ENCODE measurements around the gene SMIM35. TPM values are rescaled to one million over a fixed set of nuclear protein-coding genes. Genes with fewer than 3 reads are reported as not detected.

Gene SMIM35
- total and polyA plus RNA-seq, 9 donors, result under 0.01 to 0.47 (median 0.08) TPM

DNA sequence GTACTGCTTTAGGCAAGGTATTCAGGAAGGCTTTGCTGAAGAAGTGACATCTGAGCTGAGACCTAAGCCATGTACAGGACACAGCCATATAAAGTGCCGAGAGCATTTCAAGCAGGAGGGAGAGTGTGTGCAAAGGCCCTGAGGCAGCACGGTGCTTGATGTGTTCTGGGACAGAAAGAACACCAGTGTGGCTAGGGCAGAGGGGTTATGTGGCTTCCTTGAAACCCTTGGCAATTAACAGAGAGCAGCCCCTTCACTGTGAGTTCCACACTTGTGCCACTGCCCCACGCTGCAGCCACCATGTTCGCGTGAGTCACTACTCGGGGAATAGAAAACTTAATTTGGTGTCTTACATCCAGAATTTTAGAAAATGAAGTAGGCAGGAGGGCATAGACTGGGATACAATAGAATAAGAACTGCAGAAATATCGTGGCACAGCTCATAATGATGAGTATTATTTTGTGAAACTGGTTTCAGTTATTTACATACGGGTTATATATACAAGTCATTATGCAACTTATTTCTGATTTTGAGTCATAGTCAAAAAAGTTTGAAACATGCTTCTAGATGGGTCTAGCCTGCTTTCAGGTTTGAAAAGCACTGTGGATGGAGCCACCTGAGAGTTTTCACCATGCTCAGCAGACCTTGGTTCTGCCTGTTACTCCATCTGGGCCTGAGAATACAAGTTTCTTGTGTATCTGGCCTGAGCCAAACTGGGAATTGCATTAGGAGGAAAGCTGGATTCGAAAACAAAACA, 88.8 kb downstream of the SMIM35 start:
- Histone ChIP-seq H3K27ac (ENCODE audit: low read length) (no peak overlapping the region), H3K4me1 (ENCODE audit: control insufficient read depth, insufficient read depth, low read length) (peaks cover 10% of the 10 kb centered on the region), H3K4me3 (ENCODE audit: low read length) (no peak overlapping the region), H3K27me3 (ENCODE audit: control insufficient read depth, insufficient read depth, low read length) (no peaks in the 10 kb centered on the region), H3K9me3 (replicated peaks; ENCODE audit: control insufficient read depth, low read depth, low read length) (no peaks in the 10 kb centered on the region), H3K36me3 (ENCODE audit: control insufficient read depth, insufficient read depth, low read length) (no peaks in the 10 kb centered on the region)
- WGBS (ENCODE audit: insufficient coverage), result 86% methylated on average over 4 of the region's 9 CpGs
- no peak for DNase-seq

GRCh38 chr11:117997406-117997805, 89.4 kb downstream of the SMIM35 start:
- Histone ChIP-seq H3K36me3 (ENCODE audit: control insufficient read depth, insufficient read depth, low read length) (no peaks in the 10 kb centered on the region), H3K27me3 (ENCODE audit: control insufficient read depth, insufficient read depth, low read length) (no peaks in the 10 kb centered on the region), H3K4me3 (ENCODE audit: low read length) (no peak overlapping the region), H3K27ac (ENCODE audit: low read length) (no peak overlapping the region), H3K4me1 (ENCODE audit: control insufficient read depth, insufficient read depth, low read length) (peaks cover 5% of the 10 kb centered on the region), H3K9me3 (replicated peaks; ENCODE audit: control insufficient read depth, low read depth, low read length) (no peaks in the 10 kb centered on the region)
- WGBS (ENCODE audit: insufficient coverage), result 88% methylated on average over 2 of the region's 2 CpGs
- DNase-seq, result no peak

DNA sequence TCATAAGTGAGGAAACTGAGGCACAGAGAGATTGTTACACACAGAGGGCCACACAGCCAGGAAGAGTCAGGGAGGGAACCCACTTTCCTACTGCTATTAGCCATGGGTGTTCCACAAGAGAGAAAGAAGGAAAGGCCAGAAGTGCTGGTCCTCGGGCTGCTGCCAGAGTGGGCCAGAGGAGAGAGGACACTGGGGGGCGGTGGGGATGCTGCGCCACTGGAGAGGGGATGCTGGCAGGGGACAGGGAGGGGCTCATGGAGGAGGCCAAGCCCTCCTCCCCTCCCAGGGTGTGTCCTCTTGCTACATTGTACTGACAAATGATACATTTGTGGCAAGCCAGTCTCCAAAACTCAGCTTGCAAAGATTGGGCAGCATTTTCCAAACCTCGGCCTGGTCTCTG, 90.7 kb downstream of the SMIM35 start:
- Histone ChIP-seq H3K4me1 (ENCODE audit: control insufficient read depth, insufficient read depth, low read length) (no peaks in the 10 kb centered on the region), H3K27me3 (ENCODE audit: control insufficient read depth, insufficient read depth, low read length) (no peaks in the 10 kb centered on the region), H3K36me3 (ENCODE audit: control insufficient read depth, insufficient read depth, low read length) (no peaks in the 10 kb centered on the region), H3K9me3 (replicated peaks; ENCODE audit: control insufficient read depth, low read depth, low read length) (no peaks in the 10 kb centered on the region), H3K27ac (ENCODE audit: low read length) (no peak overlapping the region), H3K4me3 (ENCODE audit: low read length) (no peak overlapping the region)
- no peak for DNase-seq
- WGBS (ENCODE audit: insufficient coverage), result no CpG with 5 or more reads among the region's 4 CpGs

- Histone ChIP-seq H3K36me3 (ENCODE audit: control insufficient read depth, insufficient read depth, low read length) (no peaks in the 10 kb centered on the region), H3K27ac (ENCODE audit: low read length) (no peak overlapping the region), H3K4me3 (ENCODE audit: low read length) (no peak overlapping the region), H3K9me3 (replicated peaks; ENCODE audit: control insufficient read depth, low read depth, low read length) (no peaks in the 10 kb centered on the region), H3K27me3 (ENCODE audit: control insufficient read depth, insufficient read depth, low read length) (no peaks in the 10 kb centered on the region), H3K4me1 (ENCODE audit: control insufficient read depth, insufficient read depth, low read length) (no peaks in the 10 kb centered on the region)
- DNase-seq, result no peak
- 92% methylated on average over 9 of the region's 11 CpGs for WGBS (ENCODE audit: insufficient coverage)
These were observed 91.3 kb downstream of the SMIM35 start for GRCh38 chr11:117995472-117995871.

- WGBS (ENCODE audit: insufficient coverage), result 34% methylated on average over 4 of the region's 9 CpGs
- no peak overlapping the region for H3K4me3 ChIP-seq (ENCODE audit: low read length)
- no peak overlapping the region for H3K27ac ChIP-seq (ENCODE audit: low read length)
- no peaks in the 10 kb centered on the region for H3K36me3 ChIP-seq (ENCODE audit: control insufficient read depth, insufficient read depth, low read length)
- H3K4me1 ChIP-seq (ENCODE audit: control insufficient read depth, insufficient read depth, low read length), result no peaks in the 10 kb centered on the region
- peak; percentile 69 for DNase-seq
- no peaks in the 10 kb centered on the region for H3K9me3 ChIP-seq (replicated peaks; ENCODE audit: control insufficient read depth, low read depth, low read length)
- peaks cover 2% of the 10 kb centered on the region for H3K27me3 ChIP-seq (ENCODE audit: control insufficient read depth, insufficient read depth, low read length)
These were observed 92.6 kb downstream of the SMIM35 start for GRCh38 chr11:117993988-117994745.

DNA sequence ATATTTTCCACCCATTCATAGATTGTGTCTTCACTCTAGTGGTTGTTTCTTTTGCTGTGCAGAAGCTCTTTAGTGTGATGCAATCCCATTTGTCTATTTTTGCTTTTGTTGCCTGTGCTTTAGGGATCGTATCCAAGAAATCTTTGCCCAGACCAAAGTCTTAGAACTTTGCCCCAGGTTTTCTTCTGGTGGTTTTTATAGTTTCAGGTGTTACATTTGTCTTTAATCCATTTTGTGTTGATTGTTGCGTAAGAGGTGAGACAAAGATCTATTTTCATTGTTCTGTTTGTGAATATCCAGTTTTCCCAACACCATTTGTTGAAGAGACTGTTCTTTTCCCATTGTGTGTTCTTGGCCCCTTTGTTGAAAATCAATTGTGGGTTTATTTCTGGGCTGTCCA, 94.1 kb downstream of the SMIM35 start:
- Histone ChIP-seq H3K36me3 (ENCODE audit: control insufficient read depth, insufficient read depth, low read length) (no peaks in the 10 kb centered on the region), H3K27ac (ENCODE audit: low read length) (no peak overlapping the region), H3K27me3 (ENCODE audit: control insufficient read depth, insufficient read depth, low read length) (peaks cover 11% of the 10 kb centered on the region), H3K9me3 (replicated peaks; ENCODE audit: control insufficient read depth, low read depth, low read length) (no peaks in the 10 kb centered on the region), H3K4me3 (ENCODE audit: low read length) (no peak overlapping the region), H3K4me1 (ENCODE audit: control insufficient read depth, insufficient read depth, low read length) (no peaks in the 10 kb centered on the region)
- WGBS (ENCODE audit: insufficient coverage), result no CpG with 5 or more reads among the region's 2 CpGs
- DNase-seq, result no peak

DNA sequence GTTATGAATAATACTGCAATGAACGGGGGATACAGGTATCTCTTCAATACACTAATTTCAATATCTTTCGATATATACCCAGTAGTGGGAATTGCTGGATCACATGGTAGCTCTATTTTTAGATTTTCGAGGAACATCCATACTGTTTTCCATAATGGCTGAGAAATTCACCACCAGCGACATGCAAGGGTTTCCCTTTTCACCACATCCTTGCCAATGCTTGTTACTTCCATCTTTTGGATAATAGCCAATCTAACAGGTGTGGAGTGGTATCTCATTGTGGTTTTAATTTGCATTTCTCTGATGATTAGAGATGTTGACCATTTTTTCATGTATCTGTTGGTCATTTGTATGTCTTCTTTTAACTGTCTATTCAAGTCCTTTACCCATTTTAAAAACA, 94.6 kb downstream of the SMIM35 start:
- H3K4me3 ChIP-seq (ENCODE audit: low read length), result no peak overlapping the region
- no peaks in the 10 kb centered on the region for H3K36me3 ChIP-seq (ENCODE audit: control insufficient read depth, insufficient read depth, low read length)
- no peaks in the 10 kb centered on the region for H3K4me1 ChIP-seq (ENCODE audit: control insufficient read depth, insufficient read depth, low read length)

GRCh38 chr11:117989351-117990102, 97.2 kb downstream of the SMIM35 start:
- H3K27ac ChIP-seq (ENCODE audit: low read length), result peak overlapping the region; percentile 51
- peaks cover 9% of the 10 kb centered on the region for H3K4me1 ChIP-seq (ENCODE audit: control insufficient read depth, insufficient read depth, low read length)
- H3K36me3 ChIP-seq (ENCODE audit: control insufficient read depth, insufficient read depth, low read length), result no peaks in the 10 kb centered on the region
- 84% methylated on average over 9 of the region's 13 CpGs for WGBS (ENCODE audit: insufficient coverage)
- DNase-seq, result peak; percentile 68
- H3K9me3 ChIP-seq (replicated peaks; ENCODE audit: control insufficient read depth, low read depth, low read length), result no peaks in the 10 kb centered on the region
- H3K27me3 ChIP-seq (ENCODE audit: control insufficient read depth, insufficient read depth, low read length), result peaks cover 36% of the 10 kb centered on the region
- H3K4me3 ChIP-seq (ENCODE audit: low read length), result no peak overlapping the region

More for the DNA sequence above, 94.6 kb downstream of the SMIM35 start:
- Histone ChIP-seq H3K27me3 (ENCODE audit: control insufficient read depth, insufficient read depth, low read length) (peaks cover 16% of the 10 kb centered on the region), H3K27ac (ENCODE audit: low read length) (no peak overlapping the region), H3K9me3 (replicated peaks; ENCODE audit: control insufficient read depth, low read depth, low read length) (no peaks in the 10 kb centered on the region)
- no CpG with 5 or more reads among the region's 4 CpGs for WGBS (ENCODE audit: insufficient coverage)
- no peak for DNase-seq

GRCh38 chr11:117986981-117987574, 99.7 kb downstream of the SMIM35 start:
- no peaks in the 10 kb centered on the region for H3K36me3 ChIP-seq (ENCODE audit: control insufficient read depth, insufficient read depth, low read length)
- peak overlapping the region; percentile 77 for H3K27ac ChIP-seq (ENCODE audit: low read length)
- H3K4me3 ChIP-seq (ENCODE audit: low read length), result peak overlapping the region; percentile 50
- H3K27me3 ChIP-seq (ENCODE audit: control insufficient read depth, insufficient read depth, low read length), result peaks cover 38% of the 10 kb centered on the region
- H3K9me3 ChIP-seq (replicated peaks; ENCODE audit: control insufficient read depth, low read depth, low read length), result no peaks in the 10 kb centered on the region
- peaks cover 9% of the 10 kb centered on the region for H3K4me1 ChIP-seq (ENCODE audit: control insufficient read depth, insufficient read depth, low read length)
- peak; percentile 33 for DNase-seq
- WGBS (ENCODE audit: insufficient coverage), result 29% methylated on average over 6 of the region's 15 CpGs

All from muscle of leg (tissue), 11 donors.